Measurements from ENCODE around the gene CHCHD3.

CHCHD3 gene

GRCh38 chr7:132764762-132765161 lies 317.1 kb downstream of the CHCHD3 start:
- DNase-seq = no peak

- no peak for DNase-seq
Observed at GRCh38 chr7:132760866-132761265, 321.0 kb downstream of the CHCHD3 start.

- DNase-seq = no peak
Observed at GRCh38 chr7:132760244-132760623, 321.7 kb downstream of the CHCHD3 start.

GRCh38 chr7:132759482-132760243 lies 322.2 kb downstream of the CHCHD3 start:
- DNase-seq = no peak

- no peak for DNase-seq
Observed at GRCh38 chr7:132758986-132759385, 322.9 kb downstream of the CHCHD3 start.

- no peak for DNase-seq
Observed at GRCh38 chr7:132757783-132758182, 324.1 kb downstream of the CHCHD3 start.

GRCh38 chr7:132756484-132756990 lies 325.4 kb downstream of the CHCHD3 start:
- DNase-seq = no peak

- no peak for DNase-seq
Observed at GRCh38 chr7:132755538-132756483, 326.1 kb downstream of the CHCHD3 start.

GRCh38 chr7:132752431-132752830 lies 329.5 kb downstream of the CHCHD3 start:
- DNase-seq = no peak

GRCh38 chr7:132751244-132751647 lies 330.6 kb downstream of the CHCHD3 start:
- DNase-seq = no peak

GRCh38 chr7:132750530-132751217 lies 331.2 kb downstream of the CHCHD3 start:
- DNase-seq = no peak

- no peak for DNase-seq
Observed at GRCh38 chr7:132750096-132750495, 331.8 kb downstream of the CHCHD3 start.

GRCh38 chr7:132745510-132745909 lies 336.4 kb downstream of the CHCHD3 start:
- DNase-seq = no peak

- DNase-seq = no peak
Observed at GRCh38 chr7:132743974-132744373, 337.9 kb downstream of the CHCHD3 start.

GRCh38 chr7:132742189-132742612 lies 339.7 kb downstream of the CHCHD3 start:
- no peak for DNase-seq

- DNase-seq = no peak
Observed at GRCh38 chr7:132740176-132740575, 341.7 kb downstream of the CHCHD3 start.

- DNase-seq = no peak
Observed at GRCh38 chr7:132739271-132739955, 342.5 kb downstream of the CHCHD3 start.

- no peak for DNase-seq
Observed at GRCh38 chr7:132738254-132738653, 343.6 kb downstream of the CHCHD3 start.

- no peak for DNase-seq
Observed at GRCh38 chr7:132735476-132735875, 346.4 kb downstream of the CHCHD3 start.
